PC-3 (cell line): ENCODE data around the gene PLEKHG3.

Experiments used
- EZH2 ChIP-seq: fragments of 300-600 bp; sonication (generic); IDR thresholded peaks from one replicate; pipeline ENCODE4 v1.6.1; 2017; ENCODE audit warnings: antibody characterized with exemption, mild to moderate bottlenecking, low read length; ENCODE audit not compliant: unreplicated experiment
- EZH2phosphoT487 ChIP-seq: fragments of 300-600 bp; sonication (generic); IDR thresholded peaks from 2 replicates; pipeline ENCODE4 v1.6.1; 2018; ENCODE audit warnings: mild to moderate bottlenecking, antibody characterized with exemption, low read length, borderline replicate concordance
- TF ChIP-seq, protein P1 (sequence below): fragments of 300-600 bp; sonication (generic); conservative IDR thresholded peaks from 2 replicates; pipeline ENCODE4 v1.5.1; 2017; ENCODE audit warnings: antibody characterized with exemption, low read depth, mild to moderate bottlenecking, low read length

GRCh38 chr14:64725261-64725815 is 21.1 kb downstream of the PLEKHG3 start:
- TF ChIP-seq EZH2: no peak
- TF ChIP-seq, protein P1, sequence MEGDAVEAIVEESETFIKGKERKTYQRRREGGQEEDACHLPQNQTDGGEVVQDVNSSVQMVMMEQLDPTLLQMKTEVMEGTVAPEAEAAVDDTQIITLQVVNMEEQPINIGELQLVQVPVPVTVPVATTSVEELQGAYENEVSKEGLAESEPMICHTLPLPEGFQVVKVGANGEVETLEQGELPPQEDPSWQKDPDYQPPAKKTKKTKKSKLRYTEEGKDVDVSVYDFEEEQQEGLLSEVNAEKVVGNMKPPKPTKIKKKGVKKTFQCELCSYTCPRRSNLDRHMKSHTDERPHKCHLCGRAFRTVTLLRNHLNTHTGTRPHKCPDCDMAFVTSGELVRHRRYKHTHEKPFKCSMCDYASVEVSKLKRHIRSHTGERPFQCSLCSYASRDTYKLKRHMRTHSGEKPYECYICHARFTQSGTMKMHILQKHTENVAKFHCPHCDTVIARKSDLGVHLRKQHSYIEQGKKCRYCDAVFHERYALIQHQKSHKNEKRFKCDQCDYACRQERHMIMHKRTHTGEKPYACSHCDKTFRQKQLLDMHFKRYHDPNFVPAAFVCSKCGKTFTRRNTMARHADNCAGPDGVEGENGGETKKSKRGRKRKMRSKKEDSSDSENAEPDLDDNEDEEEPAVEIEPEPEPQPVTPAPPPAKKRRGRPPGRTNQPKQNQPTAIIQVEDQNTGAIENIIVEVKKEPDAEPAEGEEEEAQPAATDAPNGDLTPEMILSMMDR: no peak
- no peak for TF ChIP-seq EZH2phosphoT487
